H1 (cell line): ENCODE measurements around the gene BEX3. TPM values are rescaled to one million over a fixed set of nuclear protein-coding genes. Genes with fewer than 3 reads are reported as not detected.

ENCODE experiments used
- CTCF ChIA-PET: fragments of 300-600 bp; sonication (Branson Sonifier 250); formaldehyde crosslinking; loops from one replicate; lab custom pipeline; 2021; ENCODE audit not compliant: partially characterized antibody; lab: Charles Lee
- POLR2A ChIA-PET: fragments of 300-600 bp; sonication (Branson Sonifier 250); formaldehyde crosslinking; loops from one replicate; lab custom pipeline; 2021; ENCODE audit warnings: inconsistent platforms; ENCODE audit not compliant: partially characterized antibody; lab: Charles Lee
- DNase-seq, 2 experiments: peaks; one replicate each; pipeline versions ENCODE4 v3.0.0 to v3.0.0-alpha.2; 2010 to 2022; ENCODE audit warnings: low spot score in 2 of 2, low read depth in 1 of 2, mixed read lengths in 1 of 2
- FAIRE-seq: peaks from 2 replicates; lab custom pipeline; 2011; peaks lifted over from hg19 to GRCh38; lab: Jason Lieb, UNC
- H2AFZ ChIP-seq: 2 replicates; pipeline ENCODE4 v1.8.1; 2012; ENCODE audit warnings: low read length, inconsistent platforms
- H2AK5ac ChIP-seq: 2 replicates; pipeline ENCODE4 v1.6.1; 2013; ENCODE audit warnings: low read depth, low read length
- H2BK120ac ChIP-seq: replicated peaks from 2 replicates; pipeline ENCODE3; 2013; ENCODE audit warnings: low read depth, low read length, inconsistent platforms
- H2BK12ac ChIP-seq: 2 replicates; pipeline ENCODE4 v1.6.1; 2013; ENCODE audit warnings: low read depth, low read length
- H2BK15ac ChIP-seq: 2 replicates; pipeline ENCODE4 v1.6.1; 2013; ENCODE audit warnings: low read length
- H2BK20ac ChIP-seq: 2 replicates; pipeline ENCODE4 v1.6.1; 2013; ENCODE audit warnings: low read length
- H2BK5ac ChIP-seq: 2 replicates; pipeline ENCODE4 v1.6.1; 2013; ENCODE audit warnings: low read depth, low read length
- H3K14ac ChIP-seq: 2 replicates; pipeline ENCODE4 v1.6.1; 2013; ENCODE audit warnings: inconsistent platforms; ENCODE audit not compliant: insufficient read length
- H3K18ac ChIP-seq: 2 replicates; pipeline ENCODE4 v1.6.1; 2013; ENCODE audit warnings: low read length; ENCODE audit errors: extremely low read depth
- H3K23ac ChIP-seq: 2 replicates; pipeline ENCODE4 v1.6.1; 2013; ENCODE audit warnings: inconsistent platforms; ENCODE audit not compliant: insufficient read length
- H3K23me2 ChIP-seq: 2 replicates; pipeline ENCODE4 v1.6.1; 2013; ENCODE audit warnings: low read depth, low read length
- H3K27ac ChIP-seq: 2 replicates; pipeline ENCODE4 v1.6.1; 2011; ENCODE audit warnings: low read depth, low read length, inconsistent platforms
- H3K27me3 ChIP-seq, 4 experiments: replicated peaks in 1 of 4; 1 replicate in 1 of 4; 2 replicates in 3 of 4; pipeline versions ENCODE4 v1.6.1 to v1.8.1; 2011 to 2013; ENCODE audit warnings: low read length in 3 of 4, mild to moderate bottlenecking in 3 of 4, inconsistent platforms in 2 of 4, mixed read lengths in 2 of 4, moderate library complexity in 1 of 4; ENCODE audit not compliant: control insufficient read depth in 3 of 4, insufficient read depth in 3 of 4; ENCODE audit errors: extremely low read depth in 1 of 4
- H3K36me3 ChIP-seq, 4 experiments: 2 replicates each; pipeline versions ENCODE4 v1.6.1 to v1.8.1; 2011 to 2013; ENCODE audit warnings: mild to moderate bottlenecking in 4 of 4, low read length in 3 of 4, moderate library complexity in 2 of 4, control low read depth in 1 of 4, inconsistent platforms in 1 of 4; ENCODE audit not compliant: insufficient read depth in 4 of 4, control insufficient read depth in 2 of 4
- H3K4ac ChIP-seq: replicated peaks from 2 replicates; pipeline ENCODE3; 2013; ENCODE audit warnings: low read length, low read depth, mixed read lengths, inconsistent platforms; ENCODE audit not compliant: insufficient read length
- H3K4me1 ChIP-seq, 4 experiments: replicated peaks in 1 of 4; 1 replicate in 1 of 4; 2 replicates in 3 of 4; pipeline versions ENCODE4 v1.6.1 to v1.8.1; 2011 to 2013; ENCODE audit warnings: low read length in 3 of 4, inconsistent platforms in 2 of 4, mixed read lengths in 1 of 4; ENCODE audit not compliant: insufficient read depth in 4 of 4, control insufficient read depth in 3 of 4
- H3K4me2 ChIP-seq, 2 experiments: 2 replicates each; pipeline versions ENCODE4 v1.6.1 to v1.8.1; 2011 to 2013; ENCODE audit warnings: low read depth in 2 of 2, low read length in 2 of 2, control low read depth in 1 of 2, inconsistent platforms in 1 of 2, mild to moderate bottlenecking in 1 of 2; ENCODE audit not compliant: insufficient read depth in 1 of 2
- H3K4me3 ChIP-seq, 4 experiments: fragments of 200-600, 300-600 bp in 1 of 4; sonication (generic), shearing (Covaris generic), sonication (Bioruptor Twin) in 1 of 4; 2 replicates each; pipeline versions ENCODE4 v1.5.1 to v1.8.1; 2011 to 2016; ENCODE audit warnings: low read length in 4 of 4, low read depth in 3 of 4, control low read depth in 2 of 4, inconsistent platforms in 2 of 4, mild to moderate bottlenecking in 2 of 4, mixed read lengths in 1 of 4, moderate library complexity in 1 of 4; ENCODE audit not compliant: insufficient read depth in 2 of 4; ENCODE audit errors: extremely low read depth in 1 of 4
- H3K56ac ChIP-seq: replicated peaks from 2 replicates; pipeline ENCODE3; 2013; ENCODE audit warnings: low read depth, mild to moderate bottlenecking, mixed read lengths, low read length, inconsistent platforms; ENCODE audit not compliant: insufficient read length
- H3K79me1 ChIP-seq: 2 replicates; pipeline ENCODE4 v1.6.1; 2013; ENCODE audit warnings: low read depth, low read length, control low read depth
- H3K79me2 ChIP-seq, 2 experiments: 2 replicates each; pipeline versions ENCODE4 v1.6.1 to v1.8.1; 2012 to 2013; ENCODE audit warnings: low read length in 2 of 2, mild to moderate bottlenecking in 2 of 2, inconsistent platforms in 1 of 2; ENCODE audit not compliant: insufficient read depth in 2 of 2, control insufficient read depth in 1 of 2
- H3K9ac ChIP-seq, 4 experiments: replicated peaks in 1 of 4; 1 replicate in 1 of 4; 2 replicates in 3 of 4; pipeline versions ENCODE4 v1.6.1 to v1.8.1; 2011 to 2013; ENCODE audit warnings: low read depth in 3 of 4, low read length in 3 of 4, control low read depth in 2 of 4, mild to moderate bottlenecking in 2 of 4, moderate library complexity in 2 of 4, inconsistent platforms in 1 of 4; ENCODE audit errors: extremely low read depth in 1 of 4
- H3K9me3 ChIP-seq, 2 experiments: 2 replicates each; pipeline versions ENCODE4 v1.6.1 to v1.8.1; 2012 to 2013; ENCODE audit warnings: mild to moderate bottlenecking in 2 of 2, moderate library complexity in 2 of 2, control low read depth in 1 of 2, inconsistent platforms in 1 of 2, low read depth in 1 of 2, low read length in 1 of 2, mixed read lengths in 1 of 2; ENCODE audit not compliant: insufficient read depth in 2 of 2
- H4K20me1 ChIP-seq, 2 experiments: replicated peaks in 1 of 2; 2 replicates each; pipeline versions ENCODE3 to v1.8.1; 2011 to 2013; ENCODE audit warnings: inconsistent platforms in 2 of 2, low read length in 2 of 2, mild to moderate bottlenecking in 1 of 2; ENCODE audit not compliant: insufficient read depth in 2 of 2, control insufficient read depth in 1 of 2
- H4K5ac ChIP-seq: 2 replicates; pipeline ENCODE4 v1.6.1; 2013; ENCODE audit warnings: low read length, low read depth, mixed read lengths, inconsistent platforms; ENCODE audit not compliant: insufficient read length
- H4K8ac ChIP-seq: 2 replicates; pipeline ENCODE4 v1.8.0; 2013; ENCODE audit warnings: mild to moderate bottlenecking, moderate library complexity, low read length, inconsistent platforms; ENCODE audit not compliant: insufficient read depth; ENCODE audit errors: extremely low read depth
- H4K91ac ChIP-seq: replicated peaks from 2 replicates; pipeline ENCODE3; 2013; ENCODE audit warnings: low read length, mixed read lengths, inconsistent platforms; ENCODE audit not compliant: insufficient read length
- BCL11A ChIP-seq, 2 experiments: IDR thresholded peaks; one replicate each; pipeline ENCODE4 v1.6.1; 2011; ENCODE audit warnings: low read depth in 2 of 2, low read length in 2 of 2, mild to moderate bottlenecking in 2 of 2
- CTCF ChIP-seq, 3 experiments: IDR thresholded peaks; 1 replicate in 2 of 3; 2 replicates in 1 of 3; pipeline versions ENCODE4 v1.5.1 to v1.6.1; 2011; ENCODE audit warnings: low read length in 3 of 3, mild to moderate bottlenecking in 3 of 3, inconsistent platforms in 2 of 3, low read depth in 1 of 3, moderate library complexity in 1 of 3; ENCODE audit not compliant: insufficient read depth in 1 of 3; ENCODE audit errors: control extremely low read depth in 1 of 3
- GTF2F1 ChIP-seq: IDR thresholded peaks from 2 replicates; pipeline ENCODE4 v1.6.1; 2012; ENCODE audit warnings: low read depth, low read length, improper control_type of control experiment, borderline replicate concordance
- HDAC2 ChIP-seq, 2 experiments: fragments of 300-600 bp in 1 of 2; sonication (generic) in 1 of 2; IDR thresholded peaks; 2 replicates each; pipeline ENCODE4 v1.6.1; 2011 to 2012; ENCODE audit warnings: low read depth in 2 of 2, low read length in 2 of 2, mild to moderate bottlenecking in 2 of 2, moderate library complexity in 2 of 2, borderline replicate concordance in 1 of 2, inconsistent platforms in 1 of 2
- JUND ChIP-seq: IDR thresholded peaks from 2 replicates; pipeline ENCODE4 v1.6.1; 2011; ENCODE audit warnings: mild to moderate bottlenecking, improper control_type of control experiment, low read length
- KDM5A ChIP-seq: fragments of 200-600 bp; IDR thresholded peaks from 2 replicates; pipeline ENCODE4 v1.7.1; 2012; ENCODE audit warnings: mild to moderate bottlenecking, low read length, inconsistent platforms, mixed read lengths
- MAX ChIP-seq: IDR thresholded peaks from 2 replicates; pipeline ENCODE4 v1.6.1; 2012; ENCODE audit warnings: inconsistent platforms
- NANOG ChIP-seq: IDR thresholded peaks from 2 replicates; pipeline ENCODE4 v1.6.1; 2011; ENCODE audit warnings: low read length, low read depth, mild to moderate bottlenecking, inconsistent platforms; ENCODE audit not compliant: insufficient read depth, poor library complexity, severe bottlenecking
- RBBP5 ChIP-seq: IDR thresholded peaks from 2 replicates; pipeline ENCODE4 v1.7.1; 2012; ENCODE audit warnings: low read depth, mild to moderate bottlenecking, inconsistent platforms, low read length, moderate library complexity, borderline replicate concordance
- SIRT6 ChIP-seq: IDR thresholded peaks from one replicate; pipeline ENCODE4 v1.7.1; 2012; ENCODE audit warnings: low read length, inconsistent platforms
- SP1 ChIP-seq: IDR thresholded peaks from 2 replicates; pipeline ENCODE4 v1.6.1; 2011; ENCODE audit warnings: low read depth, low read length
- WGBS, 2 experiments: shearing (Covaris generic) in 1 of 2; methylation state at CpG; one replicate each; pipeline versions ENCODE4 v1.1.6 to v1.1.7; 2013 to 2015; ENCODE audit warnings: low lambda C conversion rate in 2 of 2, mixed read lengths in 2 of 2, inconsistent platforms in 1 of 2, low coverage in 1 of 2, missing lambda C conversion rate in 1 of 2; ENCODE audit not compliant: insufficient replicate concordance in 2 of 2, insufficient coverage in 1 of 2, insufficient read length in 1 of 2; ENCODE audit errors: extremely low coverage in 1 of 2, missing lambda C conversion rate in 1 of 2; 5-methylcytosine and 5-hydroxymethylcytosine counted together
- polyA plus RNA-seq, 7 experiments: library from polyadenylated mRNA; depleted of rRNA in 3 of 7; stranded (reverse) in 5 of 7; unstranded in 2 of 7; fragments of >200 nt in 5 of 7; fragments of 200-250 nt in 2 of 7; gene quantifications; 1 replicate in 5 of 7; 2 replicates in 1 of 7; 4 replicates in 1 of 7; pipeline versions ENCODE4 v1.2.1 to v1.2.3, GENCODE V29; 2011 to 2013; ENCODE audit warnings: missing spikeins in 2 of 7, mixed read lengths in 2 of 7
- total RNA-seq: library from RNA; stranded (reverse); fragmentation: NEBNext Ultra II Directional; extraction: Animal tissue kit (Norgen Biotek cat#: 25700); gene quantifications from 2 replicates; pipeline ENCODE4 v1.2.1, GENCODE V29; 2021

The BEX3 gene
- total and polyA plus RNA-seq, 2 of the 8 experiments (the other 6 are each of a cell fraction or from before 2014, with no cell fraction given), result 330 to 366 TPM

- Histone ChIP-seq H3K79me1 (no peaks in the 10 kb centered on the region), H3K4me3 (no peak overlapping the region), H3K23me2 (no peaks in the 10 kb centered on the region; the same call in 1 of the 2 replicates), H3K4me2 (no peak overlapping the region), H3K4me1 (no peaks in the 10 kb centered on the region), H2BK15ac (no peak overlapping the region), H2AFZ (no peak overlapping the region), H3K9ac (no peak overlapping the region), H4K20me1 (no peaks in the 10 kb centered on the region), H3K36me3 (peaks cover 0 to 9% (median 0%) of the 10 kb centered on the region in 4 experiments; a peak in 1 of 8 replicates), H2BK120ac (no peak overlapping the region), H3K4ac (no peak overlapping the region), H4K91ac (no peak overlapping the region), H2BK5ac (no peak overlapping the region), H3K27me3 (no peaks in the 10 kb centered on the region), H3K27ac (no peak overlapping the region), H2AK5ac (no peak overlapping the region), H4K5ac (no peak overlapping the region), H3K79me2 (peaks cover 0 to 5% of the 10 kb centered on the region in 2 experiments; a peak in 1 of 4 replicates), H4K8ac (no peak overlapping the region), H3K18ac (no peak overlapping the region), H3K14ac (no peak overlapping the region), H3K23ac (no peak overlapping the region), H2BK20ac (no peak overlapping the region), H3K9me3 (no peaks in the 10 kb centered on the region), H2BK12ac (no peak overlapping the region), H3K56ac (no peak overlapping the region)
- WGBS, 2 experiments, result 93% methylated on average over 2 of the region's 2 CpGs; no CpG with 5 or more reads in 1 of the 2 experiments
- POLR2A ChIA-PET, result interaction anchor here (0.7 to 1.7 kb wide), 4 partner anchors 11 to 17 kb away, joined by 3 to 8 read pairs (median 3); partner anchors contain the start of gene BEX3
- FAIRE-seq, result no peak
- CTCF ChIA-PET, result no interaction called here
- DNase-seq, result no peak
- TF ChIP-seq CTCF (IDR thresholded peaks at IDR 0.05; ENCODE audit: control extremely low read depth in 1 of 3, insufficient read depth in 1 of 3, low read depth in 1 of 3, low read length in 3 of 3) (no peak), SP1 (no peak), RBBP5 (no peak), HDAC2 (IDR thresholded peaks at IDR 0.05; ENCODE audit: borderline replicate concordance in 1 of 2, low read depth in 2 of 2, low read length in 2 of 2) (no peak), GTF2F1 (no peak), MAX (no peak), KDM5A (no peak), NANOG (no peak), JUND (no peak), BCL11A (IDR thresholded peaks at IDR 0.05; ENCODE audit: low read depth in 2 of 2, low read length in 2 of 2) (no peak), SIRT6 (no peak)
Observed at GRCh38 chrX:103360916-103361315, 15.4 kb upstream of the BEX3 start.
